GM23248 (cell line): ENCODE results near the gene PLD4.

Experiments used
- EZH2 ChIP-seq: fragments of 200-600 bp; sonication (generic); IDR thresholded peaks from 2 replicates; pipeline ENCODE4 v1.6.1; 2018; ENCODE audit warnings: antibody characterized with exemption, mild to moderate bottlenecking; ENCODE audit not compliant: insufficient read depth, poor library complexity, severe bottlenecking
- EZH2phosphoT487 ChIP-seq: fragments of 200-600 bp; sonication (generic); IDR thresholded peaks from 2 replicates; pipeline ENCODE4 v1.6.1; 2018; ENCODE audit warnings: antibody characterized with exemption, moderate library complexity, mild to moderate bottlenecking, low read depth; ENCODE audit not compliant: insufficient read depth

DNA sequence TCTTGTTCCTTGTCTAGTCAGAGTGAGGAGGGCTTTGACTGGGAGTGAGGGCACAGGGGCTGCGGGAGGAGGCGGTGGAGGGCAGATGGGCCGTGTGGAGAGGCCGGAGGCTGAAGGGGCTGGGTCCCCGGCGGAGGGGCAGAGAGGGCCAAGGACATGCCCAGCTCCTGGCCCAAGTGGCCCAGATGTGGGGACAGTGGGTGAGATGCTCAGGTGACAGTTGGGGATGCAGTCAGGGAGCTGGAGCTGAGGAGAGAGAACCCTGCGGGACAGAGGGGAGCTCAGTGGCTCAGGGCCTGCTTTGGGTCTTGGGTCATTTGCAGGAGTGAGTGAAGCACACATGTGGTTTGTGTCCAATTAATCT, 26.5 kb upstream of the PLD4 start:
- TF ChIP-seq EZH2 (no peak), EZH2phosphoT487 (no peak)
